HG03575 (cell line): ENCODE data around the gene AGMO.

Source experiments
- ATAC-seq: cut with Tn5 transposase; IDR thresholded peaks from one replicate; pipeline ENCODE4 v1.9.1; 2021; ENCODE audit not compliant: unreplicated experiment, insufficient number of reproducible peaks, low FRiP score; ENCODE audit errors: extremely low read depth

AGMO gene

GRCh38 chr7:15471669-15471950 lies 90.2 kb downstream of the AGMO start:
- no peak for ATAC-seq

DNA sequence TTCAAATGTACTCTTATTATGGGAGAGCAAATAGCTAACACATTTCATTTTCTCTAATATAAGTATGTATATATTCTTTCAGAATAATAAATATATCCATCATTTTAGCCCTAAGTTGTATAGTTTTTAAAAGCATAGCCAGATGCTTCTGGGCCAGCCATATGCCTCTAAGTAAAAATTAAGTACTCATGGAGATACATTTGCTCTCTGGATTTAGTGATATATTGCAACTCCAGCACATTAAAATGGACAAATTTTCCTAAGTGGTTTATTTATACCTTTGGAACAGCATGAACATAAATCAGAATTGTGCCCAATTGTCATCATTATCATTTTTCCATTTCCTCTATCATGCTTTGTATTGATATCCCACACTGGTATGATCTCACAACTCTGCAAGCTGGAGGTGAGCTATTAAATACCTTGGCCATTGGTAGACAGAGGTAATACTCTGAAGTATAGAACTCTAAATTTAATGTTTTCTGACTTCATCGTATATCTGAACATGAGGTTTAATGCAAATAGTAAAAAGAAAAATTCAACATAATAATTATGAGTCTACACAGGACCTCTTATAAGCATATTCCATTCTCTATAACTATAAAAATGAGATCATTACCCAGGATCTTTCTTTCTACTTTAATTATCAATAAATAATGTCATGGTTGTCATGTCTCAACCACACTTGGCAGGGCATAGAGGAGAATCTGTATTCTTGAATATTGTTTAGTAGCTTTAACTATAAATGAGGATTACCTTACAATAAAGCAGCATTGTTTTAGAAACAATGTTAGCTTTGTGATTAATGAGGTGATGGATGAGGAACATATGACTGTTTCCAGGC lies 90.8 kb downstream of the AGMO start:
- no peak for ATAC-seq

GRCh38 chr7:15464667-15465121 lies 97.1 kb downstream of the AGMO start:
- no peak for ATAC-seq

DNA sequence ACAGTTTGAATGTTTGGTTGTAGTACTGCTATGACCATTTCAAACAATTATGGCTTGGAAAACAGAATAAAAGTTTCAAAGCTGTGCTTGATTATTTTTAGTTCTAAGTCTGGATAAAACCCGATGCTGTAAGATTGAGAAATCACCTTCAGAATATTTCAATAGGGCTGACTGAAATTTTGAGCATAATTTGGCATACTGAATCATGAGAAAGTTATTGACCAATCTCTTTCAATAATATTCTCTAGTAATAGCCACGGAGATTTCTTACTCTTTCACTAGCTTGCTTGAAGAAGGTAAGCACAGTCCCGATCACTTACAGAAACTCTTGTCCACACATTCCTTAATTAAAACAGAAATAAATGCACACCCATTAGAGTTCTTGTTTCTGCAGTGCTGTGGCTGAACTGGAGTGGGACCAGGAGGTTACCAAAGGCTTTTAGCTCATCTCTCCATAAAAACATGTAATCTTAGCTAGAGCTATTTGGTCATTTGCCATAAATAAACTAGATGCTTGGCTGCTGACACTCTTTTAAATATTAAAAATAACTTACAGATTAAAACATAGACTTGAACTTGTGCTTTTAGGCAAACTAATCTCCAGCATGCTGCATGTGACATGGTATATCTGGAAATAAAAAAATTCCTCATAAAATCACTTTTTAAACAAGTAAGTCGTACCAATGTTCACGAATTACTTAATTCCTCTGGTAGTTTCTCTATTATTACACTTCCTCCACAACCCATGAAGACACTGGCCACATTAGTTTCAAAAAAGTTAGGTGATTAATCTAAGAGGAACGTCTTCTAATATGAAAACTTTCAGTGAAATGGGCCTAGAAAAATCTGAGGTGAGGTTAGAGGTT lies 97.8 kb downstream of the AGMO start:
- no peak for ATAC-seq

GRCh38 chr7:15462721-15463389 lies 99.0 kb downstream of the AGMO start:
- no peak for ATAC-seq

DNA sequence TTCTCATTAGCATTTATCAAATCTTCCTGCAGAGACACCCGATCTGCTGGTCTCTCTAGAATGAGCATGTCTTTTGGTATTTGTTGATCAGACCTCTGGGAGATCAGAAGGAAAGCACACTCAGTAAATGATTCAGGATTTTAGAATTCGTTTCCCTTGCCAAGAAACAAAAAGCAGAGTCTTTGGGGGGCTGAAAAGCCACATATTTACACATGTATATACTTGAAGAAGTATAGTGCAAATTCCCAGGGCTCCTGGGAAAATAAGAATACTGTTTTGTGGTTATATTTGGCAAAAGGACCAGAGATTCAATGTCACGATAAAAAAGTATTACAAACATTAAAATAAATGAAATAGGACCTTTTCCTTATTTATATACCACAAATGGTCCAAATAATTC lies 100.2 kb downstream of the AGMO start:
- ATAC-seq: no peak

- ATAC-seq: no peak
Measured at GRCh38 chr7:15459018-15459615, 102.7 kb downstream of the AGMO start.

- ATAC-seq: no peak
Measured at GRCh38 chr7:15457990-15458955, 103.5 kb downstream of the AGMO start.

DNA sequence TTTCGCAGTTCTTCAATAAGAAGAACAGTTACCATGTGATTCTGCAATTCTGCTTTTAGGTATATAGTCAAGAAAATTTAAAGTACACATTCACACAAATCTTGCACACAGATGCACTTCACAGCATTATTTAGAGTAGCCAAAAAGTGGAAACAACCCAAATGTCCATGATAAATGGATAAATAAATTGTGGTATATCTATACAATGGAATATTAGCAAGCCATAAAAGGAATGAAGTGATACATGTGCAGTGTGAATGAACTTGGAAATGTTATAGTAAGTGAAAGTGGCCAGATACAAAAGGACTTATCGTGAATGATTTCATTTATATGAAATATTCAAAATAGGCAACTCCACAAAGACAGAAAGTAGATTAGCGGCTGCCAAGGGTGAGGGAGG lies 109.1 kb downstream of the AGMO start:
- no peak for ATAC-seq

DNA sequence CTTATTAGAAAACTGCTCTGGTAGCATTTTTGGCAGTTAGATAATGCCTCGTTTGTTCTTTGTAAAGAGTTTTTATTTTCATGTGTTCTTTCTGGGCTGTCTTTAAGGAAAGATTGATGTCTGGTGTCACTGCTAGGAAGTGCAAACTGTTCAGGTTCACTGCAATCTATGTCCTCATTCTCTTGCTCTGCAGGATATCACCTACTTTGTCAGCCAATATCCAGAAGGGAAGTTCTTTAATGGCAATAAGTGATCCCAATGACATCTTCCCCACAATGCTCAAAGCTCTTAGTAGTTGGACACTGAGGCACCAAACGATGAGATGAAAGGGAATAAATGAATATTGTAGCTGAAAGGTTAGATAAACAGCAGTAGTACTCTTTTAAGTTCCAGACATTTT lies 115.1 kb downstream of the AGMO start:
- ATAC-seq: no peak

GRCh38 chr7:15446280-15446679 lies 115.5 kb downstream of the AGMO start:
- ATAC-seq: no peak

DNA sequence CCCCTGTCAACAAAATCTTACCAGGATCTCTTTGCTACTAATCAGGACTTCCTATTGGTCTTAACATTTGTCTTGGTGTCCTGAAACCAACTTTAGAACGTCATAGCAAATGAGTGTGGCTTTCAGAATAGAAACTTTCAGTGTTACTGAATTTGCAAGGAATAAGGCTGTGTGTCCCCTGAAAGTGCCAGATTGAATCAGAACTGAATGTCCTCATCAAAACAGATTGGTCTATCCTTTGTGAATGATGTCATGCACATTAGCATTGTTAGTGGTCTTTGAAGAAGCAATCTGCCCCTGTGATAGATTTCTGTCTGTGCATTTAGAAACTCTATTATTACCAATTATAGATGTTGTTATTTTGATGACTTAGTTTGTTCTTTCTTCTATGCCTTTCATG lies 119.9 kb downstream of the AGMO start:
- no peak for ATAC-seq

DNA sequence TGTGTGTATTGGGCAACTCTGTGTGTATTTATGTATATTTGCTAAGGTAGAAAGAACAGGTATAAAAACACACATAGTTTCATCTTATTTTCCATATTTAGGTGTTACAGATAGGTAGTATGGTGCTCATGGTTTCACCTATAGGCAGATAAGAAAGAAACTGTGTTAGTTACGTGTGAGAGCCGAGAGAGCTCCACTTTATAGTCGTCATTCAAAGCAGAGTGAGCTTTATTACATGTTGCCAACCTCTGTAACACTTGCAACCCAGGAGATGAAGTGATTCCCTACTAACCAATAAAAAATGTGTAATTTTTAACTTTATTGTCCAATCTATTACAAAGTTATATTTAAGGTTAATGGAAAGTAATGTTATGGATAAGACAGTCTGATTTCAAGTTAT lies 121.3 kb downstream of the AGMO start:
- ATAC-seq: no peak

DNA sequence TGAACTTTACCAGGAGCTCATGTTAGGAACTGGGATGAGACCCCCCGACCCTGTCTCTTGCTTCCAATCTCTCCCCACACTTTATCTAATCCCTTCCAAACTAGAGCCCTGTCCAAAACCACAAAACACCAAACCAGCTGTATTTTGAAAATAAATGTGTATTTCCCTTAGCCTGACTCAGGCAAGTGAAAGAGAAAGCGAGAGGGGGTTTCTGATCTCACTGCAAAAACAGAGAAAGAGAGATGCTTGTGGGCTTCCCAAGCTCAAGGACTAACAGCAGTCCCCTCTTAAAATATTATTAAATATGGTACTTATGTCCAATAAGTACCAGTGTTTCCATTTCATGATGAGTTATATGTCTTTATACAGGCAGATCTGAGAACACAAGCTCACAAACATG lies 122.0 kb downstream of the AGMO start:
- ATAC-seq: no peak

GRCh38 chr7:15433151-15433550 lies 128.7 kb downstream of the AGMO start:
- no peak for ATAC-seq

DNA sequence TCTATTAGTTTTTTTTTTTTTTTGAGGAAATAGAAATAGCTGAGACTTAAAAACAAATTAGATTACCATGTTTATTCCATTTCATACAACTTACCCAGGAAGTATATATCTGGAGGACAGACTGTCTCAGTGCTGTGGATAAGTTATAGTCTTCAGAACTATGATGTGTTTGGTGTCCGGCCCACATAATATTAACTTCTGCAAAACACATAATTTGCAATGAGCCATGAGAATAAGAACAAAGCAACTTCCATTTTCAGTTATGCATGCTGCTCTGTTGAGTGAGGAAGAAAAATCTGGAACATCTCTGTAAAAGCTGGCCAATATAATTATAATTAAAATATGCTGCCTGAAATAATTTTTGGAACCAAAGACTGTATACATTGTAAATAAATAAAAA lies 130.9 kb downstream of the AGMO start:
- ATAC-seq: no peak

GRCh38 chr7:15430191-15430590 lies 131.6 kb downstream of the AGMO start:
- no peak for ATAC-seq

- ATAC-seq: no peak
Measured at GRCh38 chr7:15424468-15424867, 137.3 kb downstream of the AGMO start.
